ENCODE data around the gene DACT3.

- TF ChIP-seq POLR2A (IDR thresholded peaks at IDR 0.05; ENCODE audit: low read depth, low read length) (no peak), POLR2AphosphoS5 (IDR thresholded peaks at IDR 0.05; ENCODE audit: low read depth, low read length) (no peak), TAF1 (IDR thresholded peaks at IDR 0.05; ENCODE audit: low read depth, low read length) (no peak)
These were observed 47.5 kb downstream of the DACT3 start for GRCh38 chr19:46613525-46613924.
